OCI-LY7 (cell line): ENCODE measurements around the gene TAOK1. TPM values are rescaled to one million over a fixed set of nuclear protein-coding genes. Genes with fewer than 3 reads are reported as not detected.

Source experiments
- BruUV-seq: library from RNA; stranded (reverse); fragments of 400-500 nt; replicated peaks from 2 replicates; lab custom pipeline; 2021; lab: Mats Ljungman, UMichigan
- CTCF ChIA-PET: fragments of 300-600 bp; sonication (Branson Sonifier 250); formaldehyde crosslinking; loops from one replicate; lab custom pipeline; 2022; ENCODE audit warnings: antibody characterized with exemption; ENCODE audit not compliant: unreplicated experiment; lab: Charles Lee
- POLR2A ChIA-PET: fragments of 300-600 bp; sonication (Branson Sonifier 250); formaldehyde crosslinking; loops from one replicate; lab custom pipeline; 2022; ENCODE audit warnings: antibody characterized with exemption; lab: Charles Lee
- DNase-seq: peaks from one replicate; pipeline ENCODE4 v3.0.0-alpha.2; 2015; ENCODE audit warnings: low spot score
- H2AFZ ChIP-seq: fragments of 200-600 bp; sonication (generic), shearing (Covaris generic); 2 replicates; pipeline ENCODE4 v1.6.1; 2014; ENCODE audit warnings: mild to moderate bottlenecking, antibody characterized with exemption, low read length, moderate library complexity
- H3K27ac ChIP-seq: fragments of 200-600 bp; sonication (generic); 2 replicates; pipeline ENCODE4 v1.5.1; 2014; ENCODE audit warnings: mixed run types, low read depth, mild to moderate bottlenecking, moderate library complexity, low read length, inconsistent platforms; ENCODE audit not compliant: poor library complexity, severe bottlenecking
- H3K36me3 ChIP-seq: fragments of 200-600 bp; sonication (generic); 2 replicates; pipeline ENCODE4 v1.6.1; 2014; ENCODE audit warnings: mild to moderate bottlenecking, antibody characterized with exemption, low read length, moderate library complexity, mixed read lengths; ENCODE audit not compliant: insufficient read depth
- H3K4me1 ChIP-seq: fragments of 200-600 bp; sonication (generic); 2 replicates; pipeline ENCODE4 v1.5.1; 2014; ENCODE audit warnings: mild to moderate bottlenecking, low read length; ENCODE audit not compliant: insufficient read depth, poor library complexity, severe bottlenecking
- H3K4me2 ChIP-seq: fragments of 200-600 bp; sonication (generic); 2 replicates; pipeline ENCODE4 v1.6.1; 2014; ENCODE audit warnings: mild to moderate bottlenecking, low read length
- H3K4me3 ChIP-seq: fragments of 200-600 bp; sonication (generic); 2 replicates; pipeline ENCODE4 v1.5.1; 2014; ENCODE audit warnings: mild to moderate bottlenecking, low read depth, low read length; ENCODE audit not compliant: poor library complexity, severe bottlenecking
- H3K79me2 ChIP-seq: fragments of 200-600 bp; sonication (generic); 2 replicates; pipeline ENCODE4 v1.6.1; 2016; ENCODE audit warnings: low read depth, mild to moderate bottlenecking, low read length, moderate library complexity, mixed read lengths; ENCODE audit not compliant: insufficient read depth
- H3K9me2 ChIP-seq: fragments of 200-600 bp; sonication (generic); 2 replicates; pipeline ENCODE4 v1.6.1; 2016; ENCODE audit warnings: mild to moderate bottlenecking, low read length, mixed read lengths; ENCODE audit not compliant: insufficient read depth
- H3K9me3 ChIP-seq: fragments of 200-600 bp; sonication (generic); 2 replicates; pipeline ENCODE4 v1.6.1; 2014; ENCODE audit warnings: mild to moderate bottlenecking, mixed run types, low read length, mixed read lengths
- H4K20me1 ChIP-seq: fragments of 200-600 bp; sonication (generic); 2 replicates; pipeline ENCODE4 v1.6.1; 2014; ENCODE audit warnings: mild to moderate bottlenecking, antibody characterized with exemption, low read length, moderate library complexity, mixed read lengths; ENCODE audit not compliant: insufficient read depth
- CTCF ChIP-seq: fragments of 200-600 bp; sonication (generic); conservative IDR thresholded peaks from 2 replicates; pipeline ENCODE4 v1.5.1; 2014; ENCODE audit warnings: mild to moderate bottlenecking, antibody characterized with exemption, low read length, moderate library complexity, mixed read lengths
- EZH2phosphoT487 ChIP-seq: fragments of 200-600 bp; sonication (generic); IDR thresholded peaks from 2 replicates; pipeline ENCODE4 v1.6.1; 2018; ENCODE audit warnings: low read depth, borderline replicate concordance, mild to moderate bottlenecking, mixed run types, antibody characterized with exemption, low read length, moderate library complexity, mixed read lengths
- intact Hi-C: fragments of 100-400 bp; cut with micrococcal nuclease; formaldehyde crosslinking; loops from one replicate; pipeline ENCODE4 v1.10.0; 2022; ENCODE audit not compliant: unreplicated experiment
- total RNA-seq, 2 experiments: library from RNA; depleted of rRNA in 1 of 2; stranded (reverse); fragments of >200 nt in 1 of 2; shearing (Covaris generic) in 1 of 2; gene quantifications; 2 replicates each; pipeline ENCODE4 v1.2.3, GENCODE V29; 2014 to 2022

TAOK1 gene
- total RNA-seq, 2 experiments from 2014 or later: 30.4 to 46.8 TPM

- no TSS peak for BruUV-seq
- H2AFZ ChIP-seq: peak within 1 kb of the TSS; percentile 71
- CTCF ChIA-PET: interaction anchor here (0.5 to 1.4 kb wide), 5 partner anchors 22 to 268 kb away, joined by 3 to 10 read pairs (median 4); no protein-coding TSS in a partner anchor
- H4K20me1 ChIP-seq: no peaks in the 10 kb centered on the region
- peak within 1 kb of the TSS; percentile 98 for H3K4me2 ChIP-seq
- H3K9me3 ChIP-seq: no peaks in the 10 kb centered on the region
- peak; percentile 93 for DNase-seq
- H3K4me3 ChIP-seq: peak within 1 kb of the TSS; percentile 72
- H3K4me1 ChIP-seq: peaks cover 29% of the 10 kb centered on the region
- no peak for TF ChIP-seq CTCF
- no peak for TF ChIP-seq EZH2phosphoT487
- intact Hi-C loops: loop anchor here (1.0 to 10.0 kb wide), 3 partner anchors 22 to 424 kb away; no protein-coding TSS in a partner anchor
- H3K27ac ChIP-seq: peak within 1 kb of the TSS; percentile 68
- H3K79me2 ChIP-seq: no peaks in the 10 kb centered on the region
- H3K36me3 ChIP-seq: peaks cover 7% of the 10 kb centered on the region; the same call in 1 of the 2 replicates
- POLR2A ChIA-PET: interaction anchor here (0.6 to 1.2 kb wide), 3 partner anchors 18 to 199 kb away, joined by 3 to 4 read pairs (median 4); no protein-coding TSS in a partner anchor
- no peaks in the 10 kb centered on the region for H3K9me2 ChIP-seq
Observed at GRCh38 chr17:29568331-29569244, 178.4 kb downstream of the TAOK1 start, which contains the start of gene TP53I13. TSS of gene TP53I13 (plus strand) at chr17:29568701. CDS start at chr17:29568759, 58 bp downstream.

GRCh38 chr17:29569245-29569950, 179.2 kb downstream of the TAOK1 start:
- intact Hi-C loops: loop anchor here (10.0 kb wide), 2 partner anchors 195 to 425 kb away; no protein-coding TSS in a partner anchor
- peaks cover 15% of the 10 kb centered on the region; the same call in 1 of the 2 replicates for H3K36me3 ChIP-seq
- no TSS peak for BruUV-seq

More at GRCh38 chr17:29569245-29569950, 179.2 kb downstream of the TAOK1 start:
- POLR2A ChIA-PET: interaction anchor here (0.5 kb wide), 1 partner anchor 1303 kb away, joined by 3 read pairs; no protein-coding TSS in a partner anchor
- TF ChIP-seq CTCF (no peak), EZH2phosphoT487 (no peak)
- H3K4me2 ChIP-seq: peak overlapping the region; percentile 90
- peak overlapping the region; percentile 68; the same call in 1 of the 2 replicates for H2AFZ ChIP-seq
- H3K9me2 ChIP-seq: no peaks in the 10 kb centered on the region
- no peaks in the 10 kb centered on the region for H3K79me2 ChIP-seq
- H3K9me3 ChIP-seq: no peaks in the 10 kb centered on the region
- H3K27ac ChIP-seq: no peak overlapping the region
- H4K20me1 ChIP-seq: no peaks in the 10 kb centered on the region
- peaks cover 22% of the 10 kb centered on the region for H3K4me1 ChIP-seq
- CTCF ChIA-PET: interaction anchor here (0.6 to 1.4 kb wide), 4 partner anchors 21 to 267 kb away, joined by 3 to 10 read pairs (median 4); no protein-coding TSS in a partner anchor
- DNase-seq: no peak
- peak overlapping the region; percentile 72 for H3K4me3 ChIP-seq
